GM19240 (cell line): ENCODE measurements around the gene KCTD7.
A peak's percentile ranks its signal among the peaks of the same experiment; 100 is the strongest.
"Not testable (repeated sequence)": the region's sequence is repeated elsewhere in the genome, so short reads cannot be mapped to it uniquely, and the experiment has no call there.

Source experiments
- DNase-seq: peaks from one replicate; pipeline ENCODE4 v3.0.0; 2011; ENCODE audit warnings: low spot score; ENCODE audit not compliant: insufficient read length

The KCTD7 gene

DNA sequence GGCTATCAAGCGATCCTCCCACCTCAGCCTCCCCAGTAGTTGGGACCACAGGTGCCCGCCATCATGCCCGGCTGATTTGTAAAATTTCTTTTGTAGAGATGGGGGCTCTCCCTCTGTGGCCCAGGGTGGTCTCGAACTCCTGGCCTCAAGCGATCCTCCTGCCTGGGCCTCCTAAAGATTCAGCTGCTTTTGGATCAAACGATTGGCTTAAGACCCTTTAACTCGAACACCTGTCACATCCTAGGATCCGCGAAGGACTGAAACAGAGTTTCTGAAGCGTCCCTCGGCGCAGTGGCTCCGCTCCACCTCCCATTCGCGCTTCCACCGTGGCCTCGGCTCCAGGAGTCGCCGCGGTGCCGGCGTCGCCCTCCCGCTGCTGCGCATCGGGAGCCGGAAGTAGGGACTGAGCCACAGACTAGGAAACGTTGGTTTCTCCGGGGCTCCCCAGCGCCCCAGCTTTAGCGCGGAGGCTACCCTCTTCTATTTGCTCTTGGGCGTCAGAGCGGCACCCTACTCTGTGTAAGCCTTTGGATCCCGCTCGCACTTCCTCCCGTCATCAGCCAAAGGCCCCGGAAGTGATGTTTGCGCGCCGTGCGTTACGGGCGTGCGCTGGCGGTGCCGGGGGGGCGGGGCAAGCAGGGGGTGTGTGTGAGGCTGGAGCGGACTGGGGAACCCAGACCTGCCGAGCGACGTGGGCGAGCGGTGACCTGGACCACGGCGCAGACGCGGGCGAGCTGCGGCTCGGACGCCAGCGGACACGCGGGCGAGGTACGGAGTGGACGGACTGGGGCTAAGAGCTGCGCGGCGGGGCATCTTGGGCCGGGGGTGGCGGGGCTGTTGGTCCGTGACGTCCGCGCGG, 53.0 kb downstream of the KCTD7 start:
- peak; percentile 94 for DNase-seq

DNA sequence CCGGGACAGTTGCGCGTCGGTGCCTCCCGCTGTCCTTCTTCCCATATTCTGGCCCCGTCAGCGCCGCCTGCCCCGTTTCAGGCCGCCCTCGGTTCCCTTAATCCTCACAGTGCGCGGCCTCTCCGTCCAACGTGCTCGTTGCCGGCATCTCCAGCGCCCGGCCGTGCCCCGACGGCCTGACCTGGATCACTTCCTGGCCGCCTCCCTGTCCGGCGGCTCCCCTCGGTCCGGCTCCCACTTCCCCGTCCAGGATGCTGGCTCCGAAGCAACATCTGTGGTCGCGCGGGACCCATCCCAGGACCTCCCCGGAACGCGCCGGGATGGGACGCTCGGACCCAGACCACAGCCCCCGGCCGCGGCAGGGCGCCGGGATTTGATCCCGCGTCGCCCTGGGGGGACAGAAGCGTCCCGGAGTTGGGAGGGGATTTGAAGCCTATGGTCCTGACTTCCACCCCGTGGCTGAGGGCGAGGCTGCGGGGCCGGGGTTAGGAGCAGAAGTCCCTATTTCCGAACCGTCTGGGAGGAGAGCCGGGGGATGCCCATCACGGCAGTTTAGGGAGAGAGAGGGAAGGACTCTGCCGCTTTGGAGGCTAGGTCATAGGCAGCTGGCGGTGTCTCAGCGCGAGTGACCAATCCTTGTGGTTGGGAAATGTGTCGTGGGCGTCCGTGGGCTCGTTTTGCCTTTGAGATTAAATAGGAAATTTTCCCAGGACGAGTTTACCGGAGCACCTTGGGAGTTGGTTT, 53.8 kb downstream of the KCTD7 start:
- DNase-seq, result no peak

- not testable (repeated sequence) for DNase-seq
These were observed 54.6 kb downstream of the KCTD7 start for GRCh38 chr7:66683094-66683769.

DNA sequence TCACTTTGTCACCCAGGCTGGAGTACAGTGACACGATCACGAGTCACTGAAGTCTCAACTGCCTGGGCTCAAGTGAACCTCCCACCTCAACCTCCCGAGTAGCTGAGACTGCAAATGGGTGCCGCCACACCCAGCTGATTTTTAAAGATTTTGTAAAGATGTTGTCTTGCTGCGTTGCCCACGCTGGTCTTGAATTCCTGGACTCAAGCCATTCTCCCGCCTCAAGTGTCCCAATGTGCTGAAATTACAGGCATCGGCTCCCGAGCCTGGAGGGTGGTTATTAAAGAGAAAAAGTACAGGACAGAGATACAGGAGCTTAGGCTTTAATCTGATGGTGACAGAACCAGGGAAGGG, 55.1 kb downstream of the KCTD7 start:
- DNase-seq, result no peak

GRCh38 chr7:66685663-66686062, 57.0 kb downstream of the KCTD7 start:
- DNase-seq, result not testable (repeated sequence)

- DNase-seq, result no peak
These were observed 58.5 kb downstream of the KCTD7 start for GRCh38 chr7:66687186-66687585.

- not testable (repeated sequence) for DNase-seq
These were observed 59.0 kb downstream of the KCTD7 start for GRCh38 chr7:66687672-66688071.

DNA sequence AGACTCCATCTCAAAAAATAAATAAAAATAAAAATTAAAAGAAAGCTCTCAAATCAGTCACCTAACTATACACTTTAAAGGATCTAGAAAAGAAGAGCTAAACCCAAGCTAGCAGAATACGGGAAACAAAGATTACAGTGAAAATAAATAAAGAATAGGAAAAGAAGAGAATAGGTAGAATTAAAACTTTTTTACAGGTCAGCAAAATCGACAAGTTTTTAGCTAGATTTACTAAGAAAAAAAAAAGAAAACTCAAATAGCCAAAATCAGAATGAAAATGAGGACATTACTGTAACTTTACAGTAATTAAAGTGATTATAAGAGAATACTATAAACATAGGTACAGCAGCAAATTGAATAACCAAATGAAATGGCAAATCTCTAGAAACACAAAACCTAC, 60.4 kb downstream of the KCTD7 start:
- DNase-seq, result no peak

DNA sequence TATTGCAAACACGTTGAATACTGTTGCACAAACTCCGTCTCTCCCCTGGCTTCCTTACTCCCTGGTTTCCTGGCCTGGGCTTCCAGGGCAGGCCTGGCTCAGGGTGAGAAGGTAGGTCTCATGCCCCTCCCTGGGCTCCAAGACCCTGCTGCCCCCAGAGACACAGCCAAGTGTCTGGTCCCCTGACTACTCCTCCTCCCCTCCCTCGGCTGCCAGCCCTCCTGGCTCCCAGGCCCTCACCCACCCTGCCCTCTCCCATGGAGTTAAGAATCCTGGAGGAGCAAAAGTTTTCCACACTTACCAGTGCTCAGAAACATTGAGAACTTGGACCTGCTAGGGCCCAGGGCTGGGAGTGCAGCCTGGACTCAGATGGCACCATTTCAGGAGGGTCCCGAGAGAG, 64.7 kb downstream of the KCTD7 start:
- DNase-seq, result no peak
